HG03520 (cell line): ENCODE results near the gene FAF1.
A peak's percentile ranks its signal among the peaks of the same experiment; 100 is the strongest.
"Not testable (repeated sequence)": the region's sequence is repeated elsewhere in the genome, so short reads cannot be mapped to it uniquely, and the experiment has no call there.

Source experiments
- ATAC-seq: cut with Tn5 transposase; IDR thresholded peaks from one replicate; pipeline ENCODE4 v1.9.1; 2021; ENCODE audit warnings: mild to moderate bottlenecking, moderate library complexity; ENCODE audit not compliant: unreplicated experiment

Gene FAF1

DNA sequence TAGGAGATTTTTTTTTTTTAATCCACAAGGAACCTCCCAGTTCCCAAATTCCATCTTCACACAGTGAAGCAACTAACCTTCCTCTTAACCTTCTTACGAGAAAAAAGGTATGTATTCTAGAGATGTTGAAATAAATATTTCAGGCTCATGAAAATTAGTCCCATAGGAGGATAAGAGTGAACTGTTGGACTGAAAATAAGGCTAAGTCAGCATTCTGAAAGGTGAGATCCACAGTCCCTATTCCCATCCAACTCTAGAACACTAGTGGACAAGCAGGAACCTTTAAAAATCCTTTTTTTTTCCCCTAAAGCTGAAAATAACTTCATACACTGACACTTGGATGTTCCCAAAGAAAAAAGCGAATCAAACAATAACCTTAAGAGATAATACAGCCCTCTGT, 44.4 kb downstream of the FAF1 start:
- no peak for ATAC-seq

DNA sequence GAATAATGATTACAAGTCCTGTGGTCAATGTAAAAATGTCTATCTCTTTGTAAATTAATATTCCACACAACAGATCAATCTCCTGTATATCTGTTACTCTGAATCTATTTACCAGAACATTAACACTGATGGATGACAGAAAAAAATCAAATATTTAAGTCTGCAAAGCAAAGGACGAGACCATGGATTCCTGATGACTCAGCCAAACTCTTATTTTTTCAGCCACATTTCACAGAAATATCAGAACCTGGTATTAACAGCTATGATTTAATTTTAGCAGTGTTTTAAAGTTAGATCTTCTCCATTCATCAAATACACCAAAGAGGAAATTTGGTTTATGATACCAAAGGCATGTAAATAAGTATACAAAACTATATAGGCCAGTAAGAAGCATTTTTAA, 46.1 kb downstream of the FAF1 start:
- no peak for ATAC-seq

DNA sequence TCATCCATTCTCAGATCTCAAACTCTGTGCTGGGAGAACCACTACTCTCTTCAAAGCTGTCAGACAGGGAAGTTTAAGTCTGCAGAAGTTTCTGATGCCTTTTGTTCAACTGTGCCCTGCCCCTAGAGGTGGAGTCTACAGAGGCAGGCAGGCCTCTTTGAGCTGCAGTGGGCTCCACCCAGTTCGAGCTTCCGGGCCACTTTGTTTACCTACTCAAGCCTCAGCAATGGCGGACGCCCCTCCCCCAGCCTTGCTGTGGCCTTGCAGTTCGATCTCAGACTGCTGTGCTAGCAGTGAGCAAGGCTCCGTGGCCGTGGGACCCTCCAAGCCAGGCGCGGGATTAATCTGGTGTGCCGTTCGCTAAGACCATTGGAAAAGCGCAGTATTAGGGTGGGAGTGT, 49.7 kb downstream of the FAF1 start:
- not testable (repeated sequence) for ATAC-seq

DNA sequence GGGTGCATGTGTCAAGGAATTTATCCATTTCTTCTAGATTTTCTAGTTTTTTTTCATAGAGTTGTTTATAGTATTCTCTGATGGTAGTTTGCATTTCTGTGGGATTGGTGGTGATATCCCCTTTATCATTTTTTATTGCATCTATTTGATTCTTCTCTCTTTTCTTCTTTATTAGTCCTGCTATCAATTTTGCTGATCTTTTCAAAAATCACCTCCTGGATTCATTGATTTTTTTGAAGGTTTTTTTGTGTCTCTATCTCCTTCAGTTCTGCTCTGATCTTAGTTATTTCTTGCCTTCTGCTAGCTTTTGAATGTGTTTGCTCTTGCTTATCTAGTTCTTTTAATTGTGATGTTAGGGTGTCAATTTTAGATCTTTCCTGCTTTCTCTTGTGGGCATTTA, 52.5 kb downstream of the FAF1 start:
- not testable (repeated sequence) for ATAC-seq

DNA sequence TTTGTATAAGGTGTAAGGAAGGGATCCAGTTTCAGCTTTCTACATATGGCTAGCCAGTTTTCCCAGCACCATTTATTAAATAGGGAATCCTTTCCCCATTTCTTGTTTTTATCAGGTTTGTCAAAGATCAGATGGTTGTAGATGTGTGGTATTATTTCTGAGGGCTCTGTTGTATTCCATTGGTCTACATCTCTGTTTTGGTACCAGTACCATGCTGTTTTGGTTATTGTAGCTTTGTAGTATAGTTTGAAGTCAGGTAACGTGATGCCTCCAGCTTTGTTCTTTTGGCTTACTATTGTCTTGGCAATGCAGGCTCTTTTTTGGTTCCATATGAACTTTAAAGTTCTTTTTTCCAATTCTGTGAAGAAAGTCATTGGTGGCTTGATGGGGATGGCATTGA, 54.0 kb downstream of the FAF1 start:
- not testable (repeated sequence) for ATAC-seq

DNA sequence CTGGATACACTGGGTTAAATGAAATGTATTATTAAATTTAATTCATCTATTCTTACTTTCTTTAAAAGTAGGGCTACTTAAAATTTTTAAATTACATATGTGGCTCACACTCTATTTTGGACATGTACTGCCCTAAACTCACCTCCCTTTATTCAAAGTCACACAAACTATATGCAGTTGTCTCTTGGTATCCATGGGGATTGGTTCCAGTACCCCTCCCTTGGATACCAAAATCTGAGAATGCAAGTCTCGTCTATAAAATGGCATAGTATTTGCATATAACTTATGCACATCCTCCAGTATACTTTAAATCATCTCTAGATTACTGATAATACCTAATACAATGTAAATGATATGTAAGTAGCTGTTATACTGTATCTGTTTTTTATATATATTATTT, 57.6 kb downstream of the FAF1 start:
- no peak for ATAC-seq

DNA sequence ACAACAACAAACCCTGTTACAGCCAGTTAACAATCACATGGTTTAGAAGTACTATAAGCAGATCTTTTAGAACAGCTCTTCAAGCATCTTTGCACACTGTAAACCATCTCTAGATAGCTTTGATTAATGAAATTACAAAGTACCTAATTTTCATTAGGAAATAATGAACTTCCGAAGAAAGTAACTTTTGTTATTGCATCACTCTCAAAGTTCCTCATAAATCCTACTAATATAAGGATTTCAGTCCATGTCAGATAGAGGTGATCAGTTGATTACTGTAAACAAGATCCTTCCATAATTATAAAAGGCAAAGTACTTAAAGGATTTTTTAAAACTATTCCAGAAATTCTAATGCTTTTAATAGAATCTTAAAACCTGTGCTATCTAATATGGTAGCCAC, 58.2 kb downstream of the FAF1 start:
- ATAC-seq, result no peak

DNA sequence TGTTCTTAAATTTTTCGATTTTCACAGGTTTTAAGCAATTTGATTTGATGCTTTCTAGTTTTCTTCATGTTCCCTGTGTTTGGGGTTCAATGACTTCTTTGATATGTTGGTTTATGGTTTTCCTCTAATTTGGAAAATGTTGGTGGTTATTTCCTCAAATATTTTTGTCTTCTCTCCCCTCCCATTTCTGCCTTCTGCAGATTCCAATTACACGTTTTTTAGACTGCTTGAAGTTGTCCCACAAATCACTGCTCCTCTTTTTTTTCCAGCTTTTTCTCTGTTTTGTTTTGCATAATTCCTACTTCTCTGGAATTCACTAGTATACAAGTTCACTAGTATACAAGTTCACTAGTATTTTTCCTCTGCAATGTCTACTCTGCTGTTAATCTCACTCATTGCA, 61.3 kb downstream of the FAF1 start:
- no peak for ATAC-seq

DNA sequence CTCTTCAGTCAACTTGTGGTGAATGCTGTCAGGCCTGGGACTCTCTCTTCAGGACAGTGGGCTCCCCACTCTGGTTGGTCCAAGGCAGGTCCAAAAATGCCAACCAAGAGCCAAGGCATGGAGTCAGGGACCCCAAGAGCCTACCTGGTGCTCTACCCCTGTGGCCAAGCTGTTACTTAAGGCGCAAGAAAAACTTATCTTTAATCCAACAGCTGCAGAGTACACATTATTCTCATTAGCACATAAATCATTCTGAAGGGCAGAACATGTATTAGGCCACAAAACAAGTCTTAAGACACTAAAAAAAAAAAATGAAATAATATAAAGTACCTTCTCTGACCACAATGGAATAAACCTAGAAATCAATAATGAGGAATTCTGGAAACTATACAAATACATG, 65.7 kb downstream of the FAF1 start:
- no peak for ATAC-seq

DNA sequence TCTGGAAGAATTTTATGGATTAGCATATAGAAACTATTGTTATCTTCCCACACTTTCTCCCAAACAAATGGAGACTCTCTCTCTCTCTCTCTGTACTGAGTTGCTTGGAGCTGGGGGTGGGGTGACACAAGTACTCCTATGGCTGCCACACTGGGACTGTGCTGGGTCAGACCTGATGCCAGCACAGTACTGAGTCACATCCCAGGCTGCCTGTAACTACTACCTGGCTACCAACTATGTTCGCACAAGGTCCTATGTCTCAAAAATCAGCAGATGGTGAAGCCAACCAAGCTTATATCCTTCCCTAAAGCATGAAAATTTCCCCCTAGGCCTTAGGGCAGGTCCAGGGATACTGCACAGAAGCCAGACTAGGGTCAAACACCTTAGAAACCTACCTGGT, 66.6 kb downstream of the FAF1 start:
- no peak for ATAC-seq

DNA sequence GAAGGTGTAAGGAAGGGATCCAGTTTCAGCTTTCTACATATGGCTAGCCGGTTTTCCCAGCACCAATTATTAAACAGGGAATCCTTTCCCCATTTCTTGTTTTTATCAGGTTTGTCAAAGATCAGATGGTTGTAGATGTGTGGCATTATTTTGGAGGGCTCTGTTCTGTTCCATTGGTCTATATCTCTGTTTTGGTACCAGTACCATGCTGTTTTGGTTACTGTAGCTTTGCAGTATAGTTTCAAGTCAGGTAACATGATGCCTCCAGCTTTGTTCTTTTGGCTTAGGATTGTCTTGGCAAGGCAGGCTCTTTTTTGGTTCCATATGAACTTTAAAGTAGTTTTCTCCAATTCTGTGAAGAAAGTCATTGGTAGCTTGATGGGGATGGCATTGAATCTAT, 72.5 kb downstream of the FAF1 start:
- ATAC-seq, result not testable (repeated sequence)

DNA sequence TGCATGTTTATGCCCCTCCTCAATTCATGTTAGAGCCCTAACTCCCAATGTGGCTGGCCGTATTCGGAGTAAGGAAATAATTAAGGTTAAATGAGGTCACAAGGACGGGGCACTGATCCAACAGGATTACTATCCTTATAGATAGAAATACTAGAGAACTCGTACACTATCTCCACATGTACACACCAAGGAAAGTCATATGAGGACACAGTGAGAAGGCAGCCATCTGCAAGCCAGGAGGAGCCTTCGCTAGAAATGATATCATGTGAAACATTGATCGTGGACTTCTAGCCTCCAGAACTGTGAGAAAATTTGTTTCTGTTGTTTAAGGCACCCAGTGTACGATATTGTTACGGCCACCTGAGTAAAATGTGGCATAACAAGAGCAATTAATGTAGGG, 79.7 kb downstream of the FAF1 start:
- no peak for ATAC-seq

DNA sequence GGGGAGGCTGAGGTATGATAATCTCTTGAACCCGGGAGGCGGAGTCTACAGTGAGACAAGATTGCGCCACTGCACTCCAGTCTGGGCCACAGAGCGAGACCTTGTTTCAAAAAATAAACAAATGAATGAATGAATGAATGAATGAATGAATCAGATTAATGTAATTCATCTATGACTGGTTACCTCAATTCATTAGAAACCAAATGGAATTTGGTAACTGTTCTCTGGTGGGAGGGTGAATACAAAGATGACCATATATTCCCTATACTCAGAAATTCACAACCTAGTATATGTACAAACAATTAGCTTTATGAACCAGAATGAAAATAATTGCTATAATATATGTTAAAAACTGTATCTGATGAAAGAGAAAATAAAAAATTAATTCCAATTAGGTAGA, 80.9 kb downstream of the FAF1 start:
- no peak for ATAC-seq

DNA sequence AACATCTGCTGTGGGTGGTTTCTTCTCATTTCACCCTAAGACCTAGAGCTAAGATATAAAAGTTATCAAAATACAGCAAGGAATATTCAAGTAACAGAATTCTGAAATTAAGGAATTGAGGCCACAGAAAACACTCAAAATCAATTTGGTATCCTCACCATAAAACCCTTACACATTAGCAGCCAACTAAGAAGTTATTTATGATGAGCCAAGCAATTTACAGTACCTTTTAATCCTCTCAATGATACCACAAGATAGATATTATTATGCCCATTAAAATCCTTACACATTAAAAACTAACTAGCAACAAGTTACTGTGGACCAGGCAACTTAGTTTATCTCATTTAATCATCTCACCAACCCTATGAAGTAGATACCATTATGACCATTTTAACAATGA, 81.6 kb downstream of the FAF1 start:
- ATAC-seq, result no peak

DNA sequence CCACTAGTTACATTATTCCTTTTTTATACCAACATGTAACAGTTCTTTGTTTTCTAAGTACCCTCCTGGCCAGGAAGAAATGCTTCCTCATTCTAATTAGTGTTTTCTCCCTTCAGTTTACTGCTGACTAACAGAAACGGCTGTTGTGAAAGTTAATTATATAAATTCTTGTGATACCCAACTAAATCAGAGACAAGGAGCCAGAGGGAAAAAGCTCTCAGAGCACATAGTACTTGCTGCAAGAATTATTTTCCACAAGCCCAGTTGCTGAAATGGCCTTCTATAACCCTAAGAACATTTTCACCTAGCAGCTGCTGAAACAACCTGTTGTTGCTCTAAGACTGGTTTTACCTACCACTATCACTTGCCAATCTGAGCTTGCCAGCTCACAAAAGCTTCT, 82.4 kb downstream of the FAF1 start:
- no peak for ATAC-seq

DNA sequence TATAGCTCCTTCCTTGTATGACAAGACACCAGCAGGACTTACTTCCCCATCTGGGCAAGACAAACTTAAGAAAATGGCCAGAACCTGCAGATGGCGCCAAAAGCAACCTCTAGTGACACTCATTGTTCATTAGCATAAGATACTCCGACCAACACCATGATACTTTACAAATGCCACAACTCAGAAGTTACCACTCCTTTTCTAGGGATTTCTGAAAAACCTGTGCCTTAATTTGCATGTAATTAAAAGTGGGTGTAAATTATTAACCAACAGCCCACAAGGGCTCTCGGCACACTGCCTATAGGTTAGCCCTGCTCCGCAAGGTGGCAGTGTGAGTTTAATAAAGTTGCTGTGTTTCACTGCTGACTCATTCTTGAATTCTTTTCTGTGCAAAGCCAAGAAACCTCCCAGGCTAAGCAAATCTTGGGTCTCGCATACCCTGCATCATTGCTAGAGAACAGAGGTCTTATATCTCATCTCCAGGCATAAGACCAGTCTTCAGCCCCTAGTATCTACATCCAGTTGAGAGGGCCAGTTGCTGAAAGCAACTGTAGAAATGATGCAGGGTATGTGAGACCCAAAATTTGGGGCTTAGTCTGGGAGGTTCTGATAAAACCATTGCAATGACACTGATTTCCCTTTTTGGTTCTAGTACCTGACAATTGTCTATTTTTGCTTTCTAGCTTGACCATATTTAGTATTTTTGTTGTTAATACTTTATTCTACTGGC, 86.4 kb downstream of the FAF1 start:
- ATAC-seq, result peak; percentile 94

DNA sequence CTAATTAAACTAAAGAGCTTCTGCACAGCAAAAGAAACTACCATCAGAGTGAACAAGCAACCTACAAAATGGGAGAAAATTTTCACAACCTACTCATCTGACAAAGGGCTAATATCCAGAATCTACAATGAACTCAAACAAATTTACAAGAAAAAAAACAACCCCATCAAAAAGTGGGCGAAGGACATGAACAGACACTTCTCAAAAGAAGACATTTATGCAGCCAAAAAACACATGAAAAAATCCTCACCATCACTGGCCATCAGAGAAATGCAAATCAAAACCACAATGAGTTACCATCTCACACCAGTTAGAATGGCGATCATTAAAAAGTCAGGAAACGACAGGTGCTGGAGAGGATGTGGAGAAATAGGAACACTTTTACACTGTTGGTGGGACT, 95.2 kb downstream of the FAF1 start:
- not testable (repeated sequence) for ATAC-seq

DNA sequence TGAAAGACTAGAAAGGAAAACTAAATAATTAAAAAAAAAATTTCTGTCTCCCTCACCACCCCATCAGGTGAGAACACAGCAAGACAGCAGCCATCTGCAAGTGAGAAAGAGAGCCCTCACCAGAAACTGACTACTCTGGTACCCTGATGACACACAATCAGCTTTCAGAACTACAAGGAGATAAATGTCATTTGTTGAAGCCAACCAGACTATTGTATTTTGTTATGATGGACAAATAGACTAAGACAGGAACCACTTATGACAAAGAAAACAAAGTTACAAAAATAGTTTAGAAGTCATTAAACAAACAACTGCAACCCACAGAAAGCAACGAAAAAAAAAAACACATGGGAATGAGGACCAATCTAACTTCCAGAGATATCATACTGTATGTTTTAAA, 98.3 kb downstream of the FAF1 start:
- ATAC-seq, result no peak

DNA sequence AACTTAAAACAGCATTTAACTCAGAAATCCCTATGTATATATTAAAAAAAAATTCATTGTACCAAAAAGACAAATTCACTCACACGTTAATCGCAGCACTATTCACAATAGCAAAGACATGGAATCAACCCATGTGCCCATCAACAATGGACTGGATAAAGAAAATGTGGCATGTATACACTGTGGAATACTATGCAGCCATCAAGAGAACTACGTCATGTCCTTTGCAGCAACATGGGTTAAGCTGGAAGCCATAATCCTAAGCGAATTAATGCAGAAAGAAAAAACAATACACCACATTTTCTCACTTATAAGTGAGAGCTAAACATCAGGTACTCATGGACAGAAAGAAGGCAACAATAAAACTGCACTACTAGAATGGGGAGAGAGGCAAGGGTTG, 99.4 kb downstream of the FAF1 start:
- no peak for ATAC-seq

DNA sequence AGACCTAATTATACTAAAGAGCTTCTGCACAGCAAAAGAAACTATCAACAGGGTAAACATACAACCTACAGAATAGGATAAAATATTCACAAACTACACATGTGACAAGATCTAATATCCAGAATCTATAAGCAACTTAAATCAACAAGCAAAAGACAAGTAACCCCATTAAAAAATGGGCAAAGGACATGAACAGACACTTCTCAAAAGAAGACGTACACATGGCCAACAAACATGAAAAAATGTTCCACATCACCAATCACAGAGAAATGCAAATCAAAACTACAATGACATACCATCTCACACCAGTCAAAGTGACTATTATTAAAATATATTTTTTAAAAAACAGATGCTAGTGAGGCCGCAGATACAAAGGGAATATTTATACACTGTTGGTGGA, 99.8 kb downstream of the FAF1 start:
- ATAC-seq, result no peak

DNA sequence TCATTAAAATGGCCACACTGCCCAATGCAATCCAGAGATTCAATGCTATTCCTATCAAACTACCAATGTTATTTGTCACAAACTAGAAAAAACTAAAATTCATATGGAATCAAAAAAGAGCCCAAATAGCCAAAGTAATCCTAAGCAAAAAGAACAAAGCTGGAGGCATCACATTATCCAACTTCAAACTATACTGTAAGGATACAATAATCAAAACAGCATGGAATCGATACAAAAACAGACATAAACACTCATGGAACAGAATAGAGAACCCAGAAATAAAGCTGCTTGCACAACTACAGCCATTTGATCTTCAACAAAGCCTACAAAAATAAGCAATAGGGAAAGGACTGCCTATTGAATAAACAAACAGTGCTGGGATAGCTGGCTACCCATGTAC, 100.4 kb downstream of the FAF1 start:
- ATAC-seq, result no peak

DNA sequence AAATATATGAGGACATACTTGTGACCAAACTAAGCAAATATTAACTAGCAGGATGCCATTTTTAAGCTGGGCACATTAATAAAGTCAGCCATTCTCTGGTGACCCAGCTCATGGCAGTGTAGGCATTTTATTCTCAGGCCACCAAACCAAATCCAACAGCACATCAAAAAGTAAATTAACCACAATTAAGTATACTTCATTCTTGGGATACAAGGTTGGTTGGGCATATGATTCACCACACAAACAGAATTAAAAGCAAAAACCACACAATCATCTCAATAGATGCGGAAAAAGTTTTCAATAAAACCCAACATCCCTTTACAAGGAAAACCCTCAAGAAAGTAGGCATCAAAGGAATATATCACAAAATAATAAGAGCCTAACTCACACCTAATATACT, 101.3 kb downstream of the FAF1 start:
- no peak for ATAC-seq

DNA sequence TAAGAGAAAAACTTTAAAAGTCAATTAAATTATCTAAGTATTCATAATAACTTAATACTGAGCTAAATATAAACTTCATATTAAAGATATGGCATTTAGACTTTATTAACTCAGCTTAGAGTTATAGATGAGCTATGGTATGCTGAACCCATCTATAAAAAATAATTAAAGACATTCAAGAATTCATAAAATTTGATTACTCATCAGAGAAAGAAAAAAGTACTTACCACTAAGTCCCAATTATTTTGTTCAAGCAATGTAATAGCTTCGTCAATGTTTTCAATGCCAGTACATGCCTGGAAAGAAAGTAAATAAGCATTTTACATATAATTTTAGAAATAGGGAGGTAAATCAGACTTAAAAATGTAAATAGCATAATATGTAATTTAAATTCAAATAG, 102.4 kb downstream of the FAF1 start:
- no peak for ATAC-seq
